GM21786 (cell line): ENCODE results near the gene SEC31B.

Experiments used
- ATAC-seq: cut with Tn5 transposase; IDR thresholded peaks from one replicate; pipeline ENCODE4 v1.9.1; 2021; ENCODE audit not compliant: unreplicated experiment

The SEC31B gene

DNA sequence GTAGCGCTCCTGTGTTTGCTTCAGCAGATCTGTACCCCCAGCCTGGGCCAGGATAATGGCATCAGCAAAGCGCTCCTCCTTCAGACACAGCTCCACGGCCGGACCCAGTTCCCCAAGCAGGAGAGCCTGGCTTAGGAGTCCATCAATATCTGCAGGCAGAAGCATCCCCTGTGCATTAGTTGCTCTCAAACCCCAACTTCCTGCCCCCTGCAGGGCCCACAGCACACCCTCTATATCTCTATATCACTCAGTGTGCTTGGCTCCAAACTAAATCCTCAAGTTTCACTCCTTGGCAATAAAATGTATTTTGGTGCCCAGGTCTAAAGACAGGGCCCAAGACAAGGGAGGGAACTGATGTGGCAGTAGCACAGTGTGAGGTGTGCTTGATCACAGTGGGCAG lies 21.6 kb downstream of the SEC31B start:
- no peak for ATAC-seq

DNA sequence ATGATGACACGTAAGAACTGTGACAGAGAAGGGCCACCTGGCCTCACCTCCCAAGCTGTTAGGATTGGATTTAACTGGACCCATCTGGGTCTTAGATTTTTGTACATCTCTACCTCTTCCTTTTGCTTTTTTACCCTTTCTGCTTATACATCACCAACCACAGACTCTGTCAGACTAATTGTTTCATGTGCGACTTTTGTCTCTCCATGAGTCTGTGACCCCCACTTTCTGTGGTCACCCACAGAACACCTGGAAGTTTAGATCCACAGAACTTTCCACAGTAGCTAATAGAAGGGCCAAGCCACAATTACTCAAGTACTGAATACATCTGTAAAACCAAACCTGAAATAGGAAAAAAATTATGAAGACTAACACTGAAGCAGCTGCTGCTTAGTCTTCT lies 23.1 kb downstream of the SEC31B start:
- no peak for ATAC-seq

DNA sequence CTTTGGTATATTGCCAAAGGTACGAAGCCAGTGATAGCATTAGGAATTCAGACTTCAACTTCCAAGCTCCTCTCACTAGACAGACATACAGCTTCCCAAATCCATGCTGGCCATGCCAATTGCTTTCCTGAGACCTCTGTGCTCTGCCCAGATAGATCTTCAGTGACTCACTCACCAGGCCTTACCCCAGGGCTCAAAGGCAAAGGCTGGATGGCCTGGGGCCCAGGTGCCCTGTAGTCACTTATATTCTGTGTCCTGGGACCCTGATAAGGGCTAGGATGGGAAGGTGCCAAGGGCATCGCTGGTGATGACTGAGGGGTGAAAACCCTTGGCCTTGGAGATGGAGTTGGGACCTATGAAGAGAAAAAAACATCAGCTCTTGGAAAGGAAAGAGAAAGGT lies 29.1 kb downstream of the SEC31B start:
- ATAC-seq = no peak

DNA sequence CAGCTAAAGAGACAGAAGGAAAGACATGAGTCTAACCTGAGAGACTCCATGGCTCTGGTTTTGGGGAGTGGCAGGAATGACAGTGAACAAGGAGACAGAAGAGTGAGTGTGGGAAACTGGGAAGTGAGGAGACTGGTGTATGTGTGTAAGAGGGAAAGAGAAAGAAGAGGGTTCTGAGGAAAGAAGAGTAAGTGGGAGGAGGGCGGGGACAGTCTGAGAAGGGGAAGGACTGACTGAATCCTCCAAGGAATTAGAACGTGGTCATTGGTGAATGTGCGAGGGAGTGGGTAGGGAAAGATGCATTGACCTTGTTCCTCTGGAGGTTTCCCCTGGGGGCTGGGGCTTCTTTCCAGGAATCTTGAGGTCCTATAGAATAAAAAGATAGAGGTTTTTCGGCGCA lies 30.3 kb downstream of the SEC31B start:
- no peak for ATAC-seq

DNA sequence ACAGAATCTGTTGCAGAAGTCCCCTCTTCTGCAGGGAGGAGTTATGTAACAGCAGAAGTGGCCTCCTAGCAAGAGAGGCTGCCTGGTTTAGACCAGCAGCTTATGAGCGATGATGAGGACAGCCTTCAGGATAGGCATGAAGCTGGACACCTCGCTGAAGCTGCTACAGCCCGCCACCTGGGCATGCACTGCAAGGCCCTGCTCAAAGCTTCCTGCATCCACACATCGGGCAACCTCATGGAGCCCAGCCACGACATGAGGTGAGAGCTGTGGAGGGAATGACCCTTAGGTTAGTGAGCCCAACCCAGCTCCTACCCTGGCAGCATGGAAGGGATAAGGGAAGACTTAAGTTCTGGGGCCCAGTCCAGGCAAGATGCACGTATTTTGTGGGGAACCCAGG lies 32.1 kb downstream of the SEC31B start:
- ATAC-seq = no peak

DNA sequence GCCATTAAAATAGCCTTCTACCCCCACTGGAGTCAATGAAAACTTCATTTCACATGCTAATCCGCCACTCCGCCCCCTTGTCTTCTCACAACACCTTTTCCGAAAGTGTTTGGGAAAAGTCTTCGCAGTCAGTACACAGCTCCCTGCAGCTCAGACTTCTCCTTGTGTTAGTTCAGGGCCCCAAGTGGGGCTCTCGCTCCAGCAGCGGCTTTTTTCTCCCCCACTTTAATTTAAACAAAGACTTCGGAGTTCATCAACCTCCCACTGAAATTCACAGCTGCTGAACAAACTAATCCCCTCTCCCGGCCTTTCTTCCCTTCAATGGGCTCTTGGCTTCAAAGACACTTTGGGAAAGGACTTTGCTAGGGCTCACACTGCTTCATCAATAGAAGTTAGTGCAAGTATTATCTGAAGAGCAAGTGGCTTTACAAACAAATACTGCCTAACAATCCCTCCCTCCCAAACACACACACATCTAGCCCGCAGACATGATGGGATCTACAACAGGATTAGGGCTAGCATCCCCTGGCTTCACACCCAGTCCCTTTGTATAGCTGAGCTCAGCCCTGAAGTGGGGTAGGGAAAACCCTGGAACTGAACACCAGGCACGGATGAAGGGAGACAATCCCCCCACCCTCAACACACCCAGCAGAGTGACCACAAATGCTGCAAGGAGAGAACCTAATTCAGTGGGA lies 33.7 kb downstream of the SEC31B start:
- ATAC-seq = no peak

DNA sequence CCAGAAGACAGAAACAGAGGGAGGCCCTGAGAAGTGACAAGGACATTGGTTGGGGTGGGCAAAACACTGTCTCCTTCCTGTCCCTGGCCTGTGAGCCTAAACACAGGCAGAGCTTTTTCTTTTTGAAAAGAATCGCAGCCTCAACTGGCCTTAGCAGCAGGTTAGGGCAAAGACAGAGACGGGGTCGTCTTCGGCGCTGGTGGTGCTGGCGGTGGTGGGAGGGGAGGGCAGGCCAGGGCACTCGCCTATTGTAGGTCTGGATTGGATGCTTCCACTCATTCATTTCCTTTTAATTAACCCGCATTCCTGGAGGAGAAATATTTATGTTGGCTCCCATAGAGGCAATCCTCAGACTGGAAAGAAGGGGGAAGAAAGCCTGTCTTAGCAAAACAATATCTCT lies 34.3 kb downstream of the SEC31B start:
- ATAC-seq = no peak

DNA sequence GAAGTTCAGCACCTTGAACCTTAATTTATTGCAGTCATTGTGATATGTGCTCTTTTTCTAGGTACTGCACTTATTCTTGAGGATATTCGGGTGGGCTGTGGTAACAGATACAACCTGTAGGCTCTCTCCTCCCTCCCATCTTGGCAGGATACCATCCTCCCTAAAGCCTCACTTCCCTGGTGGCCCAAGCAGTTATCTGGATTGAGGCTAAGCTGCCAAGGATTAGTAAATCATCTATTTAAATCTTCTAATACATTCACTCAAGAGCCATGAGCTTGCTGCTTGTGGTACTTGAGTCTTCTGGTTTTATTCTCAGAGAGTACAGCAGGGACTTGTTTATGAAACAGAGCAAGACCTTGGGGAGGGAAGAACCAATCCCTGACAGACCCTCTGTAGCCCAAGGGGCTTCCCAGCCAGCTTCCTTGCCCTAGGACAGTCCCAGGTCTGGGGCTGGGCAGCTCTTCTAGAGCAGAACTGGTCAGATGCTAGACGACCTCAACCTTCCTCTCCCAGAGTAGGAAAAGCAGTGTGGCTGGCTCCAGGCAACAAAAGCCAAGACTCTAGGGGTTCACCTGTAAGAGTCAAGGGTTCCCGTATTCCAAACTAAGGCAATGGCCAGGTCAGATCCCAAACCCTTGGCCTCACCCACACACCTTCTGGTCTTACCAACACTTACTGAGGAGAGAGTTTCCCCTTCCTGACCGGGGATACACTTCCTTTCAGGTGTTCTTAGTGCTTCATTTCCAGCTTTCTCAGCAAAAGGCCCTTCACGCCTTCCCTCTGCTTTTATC lies 35.6 kb downstream of the SEC31B start:
- ATAC-seq = no peak

DNA sequence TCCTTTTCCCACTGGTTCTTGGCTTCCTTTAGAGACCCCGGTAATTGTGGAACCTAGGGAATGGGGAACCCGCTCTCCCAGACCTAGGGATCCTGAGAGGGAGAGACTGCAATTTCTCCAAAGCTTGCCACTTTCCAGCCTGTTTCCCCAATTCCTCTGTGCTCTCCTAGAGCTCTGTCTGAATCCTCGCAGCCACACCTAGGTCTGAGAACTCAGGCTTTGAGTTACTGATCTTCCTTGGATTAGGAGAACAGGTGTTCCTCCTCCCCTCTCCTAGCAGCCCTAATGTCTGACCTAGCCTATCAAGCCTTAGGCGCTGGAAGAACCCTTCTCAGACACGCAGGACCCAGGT lies 36.9 kb downstream of the SEC31B start:
- ATAC-seq = no peak

DNA sequence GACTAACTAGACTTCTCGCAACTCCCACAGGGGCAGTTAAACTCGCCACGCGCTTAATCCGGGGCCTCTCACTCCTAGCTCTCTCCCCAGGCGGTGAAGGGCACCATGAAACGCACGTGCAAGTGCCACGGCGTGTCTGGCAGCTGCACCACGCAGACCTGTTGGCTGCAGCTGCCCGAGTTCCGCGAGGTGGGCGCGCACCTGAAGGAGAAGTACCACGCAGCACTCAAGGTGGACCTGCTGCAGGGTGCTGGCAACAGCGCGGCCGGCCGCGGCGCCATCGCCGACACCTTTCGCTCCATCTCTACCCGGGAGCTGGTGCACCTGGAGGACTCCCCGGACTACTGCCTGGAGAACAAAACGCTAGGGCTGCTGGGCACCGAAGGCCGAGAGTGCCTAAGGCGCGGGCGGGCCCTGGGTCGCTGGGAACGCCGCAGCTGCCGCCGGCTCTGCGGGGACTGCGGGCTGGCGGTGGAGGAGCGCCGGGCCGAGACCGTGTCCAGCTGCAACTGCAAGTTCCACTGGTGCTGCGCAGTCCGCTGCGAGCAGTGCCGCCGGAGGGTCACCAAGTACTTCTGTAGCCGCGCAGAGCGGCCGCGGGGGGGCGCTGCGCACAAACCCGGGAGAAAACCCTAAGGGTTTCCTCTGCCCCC lies 37.4 kb downstream of the SEC31B start:
- ATAC-seq = peak; percentile 45

DNA sequence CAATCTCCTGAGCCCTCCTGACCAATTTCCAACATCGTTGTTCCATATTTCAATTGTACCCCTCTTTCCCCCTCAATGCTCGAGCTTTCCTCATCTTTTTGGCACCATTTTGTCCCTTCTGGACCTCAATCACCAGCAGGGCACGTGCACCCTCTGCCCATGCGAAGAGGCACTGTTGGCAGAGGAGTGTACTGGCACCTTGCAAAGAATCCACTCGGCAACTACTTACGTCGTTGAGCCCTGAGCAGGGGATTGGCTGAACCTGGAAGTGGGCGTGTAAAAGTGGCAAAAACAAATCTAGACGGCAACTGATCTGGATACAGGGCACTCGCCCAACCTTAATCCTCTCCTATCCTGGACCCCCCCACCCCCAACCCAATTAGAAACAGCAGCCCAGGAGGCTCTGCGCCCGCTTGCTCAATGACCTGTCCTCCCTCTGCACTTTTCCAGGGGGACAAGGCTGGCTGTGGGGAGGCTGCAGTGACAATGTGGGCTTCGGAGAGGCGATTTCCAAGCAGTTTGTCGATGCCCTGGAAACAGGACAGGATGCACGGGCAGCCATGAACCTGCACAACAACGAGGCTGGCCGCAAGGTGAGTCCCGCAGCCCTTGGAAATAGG lies 38.1 kb downstream of the SEC31B start:
- peak; percentile 98 for ATAC-seq

DNA sequence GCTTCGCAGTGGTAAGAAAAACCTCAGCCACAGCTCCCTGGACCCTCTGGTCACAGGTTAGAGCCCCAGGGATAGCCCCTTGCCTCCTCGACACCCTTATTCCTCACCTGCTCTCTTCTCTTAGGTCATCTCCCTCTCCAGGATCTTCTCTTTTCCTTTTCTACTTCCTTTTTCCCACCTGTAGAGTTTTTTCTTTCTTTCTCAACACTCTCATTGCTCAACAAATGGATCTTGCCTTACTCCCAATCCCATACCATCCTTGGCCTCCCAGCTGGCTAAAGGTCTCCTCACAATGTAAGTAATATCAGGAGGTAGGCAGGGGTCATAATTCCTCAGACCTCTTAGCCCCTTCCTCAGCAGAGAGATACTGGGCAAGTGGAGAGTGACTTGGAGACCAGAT lies 39.7 kb downstream of the SEC31B start:
- ATAC-seq = no peak

DNA sequence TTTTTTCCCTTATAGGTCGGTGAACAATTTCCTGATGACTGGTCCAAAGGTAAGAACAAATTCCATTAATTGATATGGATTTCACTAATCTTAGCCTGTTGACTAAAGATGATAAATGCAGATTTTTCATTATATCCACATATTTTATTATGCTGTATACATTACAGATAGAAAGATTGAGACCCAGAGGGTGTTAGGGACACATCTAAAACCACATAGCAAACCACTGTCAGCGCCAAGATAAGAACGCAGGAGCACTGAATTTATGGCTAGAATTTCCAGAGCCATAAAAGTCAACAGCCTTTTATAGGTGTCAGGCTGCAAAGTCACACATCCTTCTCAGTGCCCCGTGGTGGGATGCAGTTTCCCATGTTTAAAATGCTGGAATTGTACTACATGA lies 40.6 kb downstream of the SEC31B start:
- ATAC-seq = no peak

DNA sequence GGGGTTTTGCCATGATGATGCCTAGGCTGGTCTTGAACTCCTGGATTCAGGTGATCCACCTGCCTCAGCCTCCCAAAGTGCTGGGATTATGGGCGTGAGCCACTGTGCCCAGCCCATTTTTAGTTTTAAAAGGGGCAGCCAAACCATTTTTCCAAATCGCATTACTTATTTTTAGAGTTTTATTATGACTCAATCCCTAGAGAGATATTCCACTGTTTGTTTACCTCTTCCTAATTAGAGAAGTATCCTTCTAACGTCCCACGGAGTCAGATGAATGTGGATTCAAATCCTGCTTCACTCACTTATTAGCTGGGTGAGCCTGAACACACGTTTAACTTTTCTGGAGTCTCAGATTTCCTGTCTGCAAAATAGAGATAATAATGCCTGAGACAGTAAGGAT lies 41.7 kb downstream of the SEC31B start:
- ATAC-seq = no peak

DNA sequence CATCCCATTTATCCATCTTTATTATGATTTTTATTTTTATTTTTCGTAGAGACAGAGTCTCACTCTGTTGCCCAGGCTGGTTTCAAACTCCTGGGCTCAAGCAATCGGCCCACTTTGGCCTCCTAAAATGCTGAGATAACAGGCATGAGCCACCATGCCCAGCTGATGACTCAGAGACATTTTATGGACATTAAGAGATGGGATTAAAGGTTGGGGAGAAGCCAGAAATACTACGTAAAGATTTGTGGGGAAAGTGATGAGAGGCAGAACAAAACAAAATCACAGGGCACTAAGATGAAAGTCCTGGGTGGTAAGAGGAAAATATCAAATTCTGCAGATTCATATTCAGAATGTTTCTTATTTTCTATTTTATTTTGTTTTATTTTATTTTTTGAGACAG lies 49.3 kb downstream of the SEC31B start:
- no peak for ATAC-seq

DNA sequence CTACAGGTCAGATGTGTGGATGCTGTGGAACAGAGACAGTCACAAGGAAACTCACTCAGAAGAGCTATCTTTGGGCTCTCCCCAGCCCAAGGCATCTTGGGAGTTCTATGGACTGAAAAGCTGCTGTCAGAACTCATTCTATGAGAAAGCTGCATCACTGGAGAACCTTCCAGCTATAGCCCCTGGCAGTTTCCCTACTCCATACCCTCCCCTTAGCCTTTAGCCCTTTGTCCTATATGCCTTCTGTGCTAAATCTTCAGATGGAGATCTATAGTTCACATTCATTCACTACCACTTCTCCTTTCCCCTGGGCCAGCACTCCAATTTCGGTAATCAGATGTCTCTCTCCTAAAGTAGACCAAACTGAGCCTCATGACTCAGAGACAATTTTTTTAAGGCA lies 49.9 kb downstream of the SEC31B start:
- ATAC-seq = no peak

DNA sequence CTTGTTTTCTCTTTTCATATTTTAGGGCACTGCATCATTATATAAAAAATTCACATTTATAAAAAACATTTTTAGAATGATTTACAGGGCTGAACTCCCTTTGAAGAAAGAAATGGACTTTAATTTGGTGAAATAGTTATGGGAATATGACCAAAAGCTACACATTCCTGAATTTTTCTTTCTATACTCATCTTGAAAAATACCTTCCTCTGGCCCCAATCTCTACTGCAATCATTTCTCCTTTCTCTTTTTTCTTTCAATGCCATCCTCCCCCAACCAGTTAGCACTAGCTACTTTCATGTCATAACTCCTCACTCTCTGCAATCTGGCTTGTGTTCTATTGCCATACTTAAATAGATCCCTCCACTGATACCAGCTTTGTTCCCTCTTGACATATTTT lies 50.7 kb downstream of the SEC31B start:
- ATAC-seq = no peak

DNA sequence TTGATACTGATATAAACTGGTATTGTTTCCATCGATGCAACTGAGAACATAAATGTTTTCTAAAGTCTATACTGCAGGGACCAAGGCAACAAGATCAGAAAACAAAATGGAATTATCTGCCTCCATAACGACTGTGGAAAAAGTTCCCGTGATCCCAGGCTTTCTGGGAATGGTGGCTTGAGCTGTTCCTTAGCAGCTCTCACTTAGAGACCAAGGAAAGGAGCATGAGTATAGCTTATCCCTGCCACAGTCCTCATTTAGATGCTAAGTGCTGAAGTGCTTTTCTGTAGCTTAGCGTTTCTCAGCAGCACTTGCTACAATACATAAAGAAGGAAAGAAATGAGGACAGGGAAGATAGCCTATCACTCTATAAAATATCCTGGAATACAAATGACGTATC lies 51.3 kb downstream of the SEC31B start:
- ATAC-seq = no peak

DNA sequence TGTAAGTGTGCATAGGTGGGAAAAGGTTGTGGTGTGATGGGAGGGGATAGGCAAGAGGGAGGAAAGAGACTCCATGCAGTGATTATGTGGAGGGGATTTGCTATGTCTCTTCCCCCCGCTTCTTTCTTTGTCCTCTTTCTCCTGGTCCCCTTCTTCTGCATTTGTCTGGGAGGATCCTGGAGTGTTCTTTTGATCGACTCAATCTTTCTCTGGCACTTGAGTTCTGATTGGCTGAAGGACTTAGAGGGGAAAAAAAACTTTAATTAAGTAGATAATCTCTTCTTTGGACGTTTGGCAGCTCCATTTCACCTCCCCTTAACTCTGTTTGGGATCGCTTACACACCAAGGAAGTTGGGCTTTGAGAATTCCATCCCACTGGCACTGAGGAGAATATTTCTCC lies 57.0 kb downstream of the SEC31B start, which contains the start of gene WNT8B:
WNT8B (plus strand) TSS at position 301 of the 400 bp plus-strand sequence. CDS start 160 bp downstream, outside the sequence.
- ATAC-seq = no peak

DNA sequence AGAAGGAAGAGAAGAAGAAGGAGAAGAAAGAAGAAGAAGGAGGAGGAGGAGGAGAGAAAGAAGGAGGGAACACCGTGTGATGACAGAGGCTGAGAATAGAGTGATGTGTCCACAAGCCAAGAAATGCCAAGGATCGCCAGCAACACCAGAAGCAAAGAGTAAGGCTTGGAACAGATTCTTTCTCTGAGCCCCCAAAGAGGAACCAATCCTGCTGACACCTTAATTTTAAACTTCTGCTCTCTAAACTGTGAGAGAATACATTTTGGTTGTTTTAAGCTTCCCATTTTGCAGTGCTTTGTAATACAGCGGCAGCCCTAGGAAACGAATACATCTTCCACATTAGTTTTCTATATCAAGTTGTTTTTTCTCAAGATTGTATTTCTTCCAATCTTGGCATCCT lies 70.7 kb downstream of the SEC31B start:
- ATAC-seq = no peak

DNA sequence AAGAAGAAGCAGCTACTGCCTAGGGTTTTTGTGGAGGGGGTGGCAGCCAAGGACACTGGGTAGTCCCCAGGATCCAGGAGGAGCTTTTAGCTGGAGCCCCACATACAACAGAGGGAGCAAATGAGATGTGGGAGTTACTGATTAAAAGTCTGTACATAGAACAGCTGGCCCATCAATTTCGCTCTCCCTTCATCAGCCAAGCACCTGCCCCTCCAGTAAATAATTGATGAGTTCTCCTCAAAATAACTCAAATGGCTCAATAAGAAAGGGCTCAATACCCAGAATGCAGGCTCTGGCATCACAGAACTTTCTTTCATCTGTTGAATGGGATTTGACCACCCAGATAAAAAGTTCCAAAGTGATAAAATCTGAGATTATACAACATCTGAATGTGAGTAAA lies 72.0 kb downstream of the SEC31B start:
- no peak for ATAC-seq
